ENCODE measurements around the gene PPM1E.

The PPM1E gene

GRCh38 chr17:58811290-58811689 is 55.6 kb downstream of the PPM1E start:
- no peak for TF ChIP-seq SIN3A (IDR thresholded peaks at IDR 0.05; ENCODE audit: borderline replicate concordance, insufficient read depth, low read length)
- TF ChIP-seq REST (IDR thresholded peaks at IDR 0.05; ENCODE audit: insufficient read depth in 1 of 2, low read depth in 2 of 2, low read length in 2 of 2), result no peak
- no peak for TF ChIP-seq TAF1 (IDR thresholded peaks at IDR 0.05; ENCODE audit: borderline replicate concordance, insufficient read depth, low read length)
- TF ChIP-seq FOXP2 (optimal IDR thresholded peaks at IDR 0.05; ENCODE audit: borderline replicate concordance, extremely low read depth, extremely low read length, insufficient read depth), result no peak

GRCh38 chr17:58813712-58814111 is 58.1 kb downstream of the PPM1E start:
- no peak for TF ChIP-seq SIN3A (IDR thresholded peaks at IDR 0.05; ENCODE audit: borderline replicate concordance, insufficient read depth, low read length)
- no peak for TF ChIP-seq TAF1 (IDR thresholded peaks at IDR 0.05; ENCODE audit: borderline replicate concordance, insufficient read depth, low read length)
- no peak for TF ChIP-seq POLR2AphosphoS5 (IDR thresholded peaks at IDR 0.05; ENCODE audit: low read depth, low read length)
- no peak for TF ChIP-seq REST (IDR thresholded peaks at IDR 0.05; ENCODE audit: insufficient read depth in 1 of 2, low read depth in 2 of 2, low read length in 2 of 2)
- TF ChIP-seq FOXP2 (optimal IDR thresholded peaks at IDR 0.05; ENCODE audit: borderline replicate concordance, extremely low read depth, extremely low read length, insufficient read depth), result no peak

GRCh38 chr17:58818654-58819053 is 63.0 kb downstream of the PPM1E start:
- TF ChIP-seq SIN3A (IDR thresholded peaks at IDR 0.05; ENCODE audit: borderline replicate concordance, insufficient read depth, low read length) (no peak), POLR2AphosphoS5 (IDR thresholded peaks at IDR 0.05; ENCODE audit: low read depth, low read length) (no peak), REST (IDR thresholded peaks at IDR 0.05; ENCODE audit: insufficient read depth in 1 of 2, low read depth in 2 of 2, low read length in 2 of 2) (no peak), TAF1 (IDR thresholded peaks at IDR 0.05; ENCODE audit: borderline replicate concordance, insufficient read depth, low read length) (no peak), FOXP2 (optimal IDR thresholded peaks at IDR 0.05; ENCODE audit: borderline replicate concordance, extremely low read depth, extremely low read length, insufficient read depth) (no peak)

GRCh38 chr17:58822148-58823050 is 66.7 kb downstream of the PPM1E start:
- no peak for TF ChIP-seq REST (IDR thresholded peaks at IDR 0.05; ENCODE audit: insufficient read depth in 1 of 2, low read depth in 2 of 2, low read length in 2 of 2)
- no peak for TF ChIP-seq SIN3A (IDR thresholded peaks at IDR 0.05; ENCODE audit: borderline replicate concordance, insufficient read depth, low read length)
- no peak for TF ChIP-seq POLR2AphosphoS5 (IDR thresholded peaks at IDR 0.05; ENCODE audit: low read depth, low read length)
- no peak for TF ChIP-seq FOXP2 (optimal IDR thresholded peaks at IDR 0.05; ENCODE audit: borderline replicate concordance, extremely low read depth, extremely low read length, insufficient read depth)
- TF ChIP-seq TAF1 (IDR thresholded peaks at IDR 0.05; ENCODE audit: borderline replicate concordance, insufficient read depth, low read length), result no peak
